ENCODE results near the gene AP4B1. TPM values are rescaled to one million over a fixed set of nuclear protein-coding genes. Genes with fewer than 3 reads are reported as not detected.

Gene AP4B1
- total and polyA plus RNA-seq, 9 donors = 18.5 to 34.0 (median 23.0) TPM

Other genes with a start within 250 kb of the AP4B1 start
- 10.9 TPM for gene PHTF1, start 145.3 kb downstream of the AP4B1 start, total RNA-seq
- 10 to 100 TPM; 10.1 to 15.9 (median 11.6) TPM for gene PHTF1, start 145.3 kb downstream of the AP4B1 start, polyA plus RNA-seq (ENCODE audit: insufficient read depth in 1 of 8, insufficient read length in 8 of 8, low replicate concordance in 1 of 8)
- gene RSBN1, start 92.3 kb downstream of the AP4B1 start, total RNA-seq = 11.9 TPM
- gene RSBN1, start 92.3 kb downstream of the AP4B1 start, polyA plus RNA-seq (ENCODE audit: insufficient read depth in 1 of 8, insufficient read length in 8 of 8, low replicate concordance in 1 of 8) = 10 to 100 TPM in 7 of 8 donors, 1 to 10 TPM in 1; 9.9 to 15.3 (median 11.1) TPM
- 0.35 TPM for gene PTPN22, start 33.1 kb downstream of the AP4B1 start, total RNA-seq
- gene PTPN22, start 33.1 kb downstream of the AP4B1 start, polyA plus RNA-seq (ENCODE audit: insufficient read depth in 1 of 8, insufficient read length in 8 of 8, low replicate concordance in 1 of 8) = under 1 TPM; 0.20 to 0.65 (median 0.41) TPM
- 0.75 TPM for gene BCL2L15, start 17.2 kb downstream of the AP4B1 start, total RNA-seq
- 1 to 10 TPM in 1 of 8 donors, under 1 TPM in 7; 0.16 to 1.6 (median 0.56) TPM for gene BCL2L15, start 17.2 kb downstream of the AP4B1 start, polyA plus RNA-seq (ENCODE audit: insufficient read depth in 1 of 8, insufficient read length in 8 of 8, low replicate concordance in 1 of 8)
- 5.2 TPM for gene DCLRE1B, start 527 bp upstream of the AP4B1 start, total RNA-seq
- gene DCLRE1B, start 527 bp upstream of the AP4B1 start, polyA plus RNA-seq (ENCODE audit: insufficient read depth in 1 of 8, insufficient read length in 8 of 8, low replicate concordance in 1 of 8) = 10 to 100 TPM in 1 of 8 donors, 1 to 10 TPM in 7; 7.8 to 11.6 (median 9.0) TPM
- gene HIPK1, start 24.5 kb upstream of the AP4B1 start, total RNA-seq = 17.1 TPM
- gene HIPK1, start 24.5 kb upstream of the AP4B1 start, polyA plus RNA-seq (ENCODE audit: insufficient read depth in 1 of 8, insufficient read length in 8 of 8, low replicate concordance in 1 of 8) = 10 to 100 TPM; 23.1 to 29.8 (median 27.6) TPM
- 194 TPM for gene OLFML3, start 74.7 kb upstream of the AP4B1 start, total RNA-seq
- 100 to 1,000 TPM; 114 to 220 (median 182) TPM for gene OLFML3, start 74.7 kb upstream of the AP4B1 start, polyA plus RNA-seq (ENCODE audit: insufficient read depth in 1 of 8, insufficient read length in 8 of 8, low replicate concordance in 1 of 8)
- 0.40 TPM for gene SYT6, start 249.1 kb upstream of the AP4B1 start, total RNA-seq
- gene SYT6, start 249.1 kb upstream of the AP4B1 start, polyA plus RNA-seq (ENCODE audit: insufficient read depth in 1 of 8, insufficient read length in 8 of 8, low replicate concordance in 1 of 8) = 1 to 10 TPM in 7 of 8 donors, under 1 TPM in 1; 0.85 to 1.5 (median 1.3) TPM

All from muscle of leg (tissue), 9 donors.